Keratinocyte (primary cell): ENCODE measurements around the gene NIPA2. TPM values are rescaled to one million over a fixed set of nuclear protein-coding genes. Genes with fewer than 3 reads are reported as not detected.

Experiments
- DNase-seq: peaks from one replicate; pipeline ENCODE4 v3.0.0-alpha.2; 2011; ENCODE audit warnings: low read depth, missing footprints, low spot score
- FAIRE-seq: peaks from 2 replicates; lab custom pipeline; 2011; peaks lifted over from hg19 to GRCh38; lab: Jason Lieb, UNC
- H2AFZ ChIP-seq: 2 replicates; pipeline ENCODE4 v1.6.0; 2012; ENCODE audit warnings: low read length, control low read depth, inconsistent platforms; ENCODE audit not compliant: control insufficient read depth
- H3K27ac ChIP-seq: 2 replicates; pipeline ENCODE4 v1.5.1; 2011; ENCODE audit warnings: low read length; ENCODE audit not compliant: control insufficient read depth, insufficient read depth
- H3K27me3 ChIP-seq: 3 replicates; pipeline ENCODE4 v1.6.0; 2011; ENCODE audit warnings: low read length; ENCODE audit not compliant: control insufficient read depth, insufficient read depth; ENCODE audit errors: extremely low read depth
- H3K36me3 ChIP-seq, 2 experiments: 2 replicates in 1 of 2; 3 replicates in 1 of 2; pipeline ENCODE4 v1.5.1; 2011; ENCODE audit warnings: low read length in 2 of 2, mild to moderate bottlenecking in 1 of 2; ENCODE audit not compliant: control insufficient read depth in 2 of 2, insufficient read depth in 2 of 2; ENCODE audit errors: extremely low read depth in 1 of 2
- H3K4me1 ChIP-seq: 3 replicates; pipeline ENCODE4 v1.5.1; 2011; ENCODE audit warnings: low read length; ENCODE audit not compliant: control insufficient read depth, insufficient read depth; ENCODE audit errors: extremely low read depth
- H3K4me2 ChIP-seq: 3 replicates; pipeline ENCODE4 v1.6.0; 2011; ENCODE audit warnings: low read depth, low read length; ENCODE audit not compliant: control insufficient read depth, insufficient read depth; ENCODE audit errors: extremely low read depth
- H3K4me3 ChIP-seq, 3 experiments: fragments of 200-600 bp in 1 of 3; sonication (generic) in 1 of 3; 2 replicates in 2 of 3; 3 replicates in 1 of 3; pipeline ENCODE4 v1.5.1; 2011 to 2016; ENCODE audit warnings: low read length in 3 of 3, mild to moderate bottlenecking in 3 of 3, control low read depth in 2 of 3, inconsistent platforms in 1 of 3, low read depth in 1 of 3, mixed read lengths in 1 of 3, mixed run types in 1 of 3, moderate library complexity in 1 of 3; ENCODE audit not compliant: control insufficient read depth in 2 of 3, insufficient read depth in 2 of 3; ENCODE audit errors: extremely low read depth in 1 of 3
- H3K79me2 ChIP-seq: 2 replicates; pipeline ENCODE4 v1.6.0; 2012; ENCODE audit warnings: low read length; ENCODE audit not compliant: control insufficient read depth, insufficient read depth
- H3K9ac ChIP-seq: 3 replicates; pipeline ENCODE4 v1.6.0; 2011; ENCODE audit warnings: low read length; ENCODE audit not compliant: control insufficient read depth, insufficient read depth; ENCODE audit errors: extremely low read depth
- H3K9me1 ChIP-seq: 3 replicates; pipeline ENCODE4 v1.6.0; 2011; ENCODE audit warnings: low read length; ENCODE audit not compliant: control insufficient read depth, insufficient read depth; ENCODE audit errors: extremely low read depth
- H3K9me3 ChIP-seq: 2 replicates; pipeline ENCODE4 v1.5.1; 2012; ENCODE audit warnings: low read depth, low read length; ENCODE audit not compliant: control insufficient read depth
- H4K20me1 ChIP-seq: 3 replicates; pipeline ENCODE4 v1.6.0; 2011; ENCODE audit warnings: low read length; ENCODE audit not compliant: control insufficient read depth, insufficient read depth; ENCODE audit errors: extremely low read depth
- EZH2 ChIP-seq: IDR thresholded peaks from one replicate; pipeline ENCODE4 v1.6.1; 2012; ENCODE audit warnings: inconsistent platforms, mild to moderate bottlenecking, low read length, moderate library complexity
- dilution Hi-C: fragments of 300-500 bp; cut with MboI; formaldehyde crosslinking; loops from one replicate; pipeline ENCODE4 v1.7.0; 2020; ENCODE audit warnings: low sequenced_read_pairs; ENCODE audit not compliant: extremely low pct_ligation_motif_present
- polyA plus RNA-seq, 5 experiments: library from polyadenylated mRNA; depleted of rRNA in 3 of 5; stranded (reverse) in 3 of 5; stranded (forward) in 1 of 5; unstranded in 1 of 5; fragments of >200 nt; gene quantifications; 1 replicate in 1 of 5; 2 replicates in 3 of 5; 3 replicates in 1 of 5; pipeline versions ENCODE4 v1.2.1 to v1.2.3, GENCODE V29; 2011 to 2012; ENCODE audit warnings: missing spikeins in 2 of 5, low read depth in 1 of 5, low replicate concordance in 1 of 5
- TF ChIP-seq, protein P1 (sequence below), 3 experiments: IDR thresholded peaks in 1 of 3; conservative IDR thresholded peaks in 1 of 3; optimal IDR thresholded peaks in 1 of 3; 2 replicates in 2 of 3; 3 replicates in 1 of 3; pipeline versions ENCODE3 to v1.5.1; 2011; ENCODE audit warnings: low read length in 3 of 3, mild to moderate bottlenecking in 3 of 3, moderate library complexity in 2 of 3, control low read depth in 1 of 3, inconsistent platforms in 1 of 3; ENCODE audit not compliant: insufficient read depth in 2 of 3; ENCODE audit errors: extremely low read depth in 1 of 3

NIPA2 gene
- polyA plus RNA-seq, 1 donor (not counting 4 experiments of a cell fraction or from before 2014, with no cell fraction given): 81.2 TPM

DNA sequence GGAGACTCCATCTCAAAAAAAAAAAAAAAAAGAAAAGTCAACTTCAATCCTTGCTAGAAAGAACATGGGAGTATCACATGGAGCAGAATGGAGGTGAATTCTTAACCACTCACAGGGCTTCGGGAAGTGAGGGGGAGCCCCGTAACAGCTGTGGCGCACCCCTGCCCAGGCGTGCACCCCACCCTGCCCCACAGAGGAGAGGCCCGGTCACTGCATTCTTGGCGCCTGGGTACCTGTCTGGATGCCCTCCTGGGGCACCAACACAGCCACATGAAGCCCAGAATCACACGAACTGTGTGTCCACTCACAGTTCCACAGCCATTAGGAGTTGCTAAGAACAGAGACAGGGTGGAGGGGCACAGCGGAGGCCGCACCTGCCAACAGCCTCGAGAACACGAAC is 51.8 kb downstream of the NIPA2 start:
- dilution Hi-C loops: no loop called here
- no peak overlapping the region for H2AFZ ChIP-seq
- H3K4me2 ChIP-seq: no peak overlapping the region
- H3K36me3 ChIP-seq: peaks cover 10 to 30% of the 10 kb centered on the region in 2 experiments
- no peak overlapping the region for H3K4me3 ChIP-seq
- no peak overlapping the region for H3K9ac ChIP-seq
- no peak overlapping the region for H3K27ac ChIP-seq
- H3K27me3 ChIP-seq: no peaks in the 10 kb centered on the region
- DNase-seq (no peak), FAIRE-seq (no peak)
- H3K79me2 ChIP-seq: no peaks in the 10 kb centered on the region
- peaks cover 5% of the 10 kb centered on the region for H3K4me1 ChIP-seq
- peaks cover 5% of the 10 kb centered on the region for H4K20me1 ChIP-seq
- TF ChIP-seq, protein P1, sequence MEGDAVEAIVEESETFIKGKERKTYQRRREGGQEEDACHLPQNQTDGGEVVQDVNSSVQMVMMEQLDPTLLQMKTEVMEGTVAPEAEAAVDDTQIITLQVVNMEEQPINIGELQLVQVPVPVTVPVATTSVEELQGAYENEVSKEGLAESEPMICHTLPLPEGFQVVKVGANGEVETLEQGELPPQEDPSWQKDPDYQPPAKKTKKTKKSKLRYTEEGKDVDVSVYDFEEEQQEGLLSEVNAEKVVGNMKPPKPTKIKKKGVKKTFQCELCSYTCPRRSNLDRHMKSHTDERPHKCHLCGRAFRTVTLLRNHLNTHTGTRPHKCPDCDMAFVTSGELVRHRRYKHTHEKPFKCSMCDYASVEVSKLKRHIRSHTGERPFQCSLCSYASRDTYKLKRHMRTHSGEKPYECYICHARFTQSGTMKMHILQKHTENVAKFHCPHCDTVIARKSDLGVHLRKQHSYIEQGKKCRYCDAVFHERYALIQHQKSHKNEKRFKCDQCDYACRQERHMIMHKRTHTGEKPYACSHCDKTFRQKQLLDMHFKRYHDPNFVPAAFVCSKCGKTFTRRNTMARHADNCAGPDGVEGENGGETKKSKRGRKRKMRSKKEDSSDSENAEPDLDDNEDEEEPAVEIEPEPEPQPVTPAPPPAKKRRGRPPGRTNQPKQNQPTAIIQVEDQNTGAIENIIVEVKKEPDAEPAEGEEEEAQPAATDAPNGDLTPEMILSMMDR (optimal IDR thresholded peaks at IDR 0.05 in 1 of 3, IDR thresholded peaks at IDR 0.05 in 1 of 3, conservative IDR thresholded peaks at IDR 0.05 in 1 of 3; ENCODE audit: extremely low read depth in 1 of 3, insufficient read depth in 2 of 3, low read length in 3 of 3): no peak
- no peak for TF ChIP-seq EZH2
- no peaks in the 10 kb centered on the region for H3K9me1 ChIP-seq
- H3K9me3 ChIP-seq: no peaks in the 10 kb centered on the region

DNA sequence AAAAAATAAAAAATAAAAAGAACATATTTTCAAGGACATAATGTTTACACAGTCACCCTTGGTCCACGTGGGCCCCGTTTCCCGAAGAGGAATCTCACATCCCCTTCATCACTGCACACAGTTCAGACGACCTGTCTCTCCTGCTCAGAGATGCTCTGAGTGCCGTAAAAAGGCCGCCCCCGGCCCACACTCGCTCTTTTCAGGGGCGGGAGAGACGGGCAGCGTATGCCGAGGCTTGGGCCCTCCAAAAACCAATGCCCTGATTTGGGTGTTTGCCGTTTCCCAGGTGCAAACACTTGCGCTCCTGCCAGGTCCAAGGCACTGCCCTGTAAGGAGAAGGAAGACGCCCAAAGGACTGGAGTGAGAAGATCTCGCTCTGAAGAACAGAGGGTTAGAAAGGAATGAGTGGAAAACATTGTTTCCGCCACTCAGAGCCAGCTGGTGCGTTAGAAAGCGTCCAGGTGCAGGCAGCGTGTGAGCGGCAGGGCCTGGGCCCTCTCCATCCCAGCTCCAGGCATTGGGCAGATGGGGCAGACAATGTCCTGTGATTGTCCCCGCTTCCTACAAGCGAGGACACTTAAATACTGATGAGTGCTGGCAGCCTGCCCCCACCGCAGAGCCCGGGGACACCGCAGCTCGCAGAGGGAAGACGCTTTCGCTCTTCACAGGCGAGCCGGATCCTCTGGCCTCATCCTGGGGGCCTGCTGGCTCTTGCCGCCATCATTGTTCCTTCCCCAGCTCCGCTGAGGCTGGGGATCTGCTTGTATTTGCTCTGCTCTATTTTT is 53.2 kb downstream of the NIPA2 start:
- peaks cover 15% of the 10 kb centered on the region for H3K4me1 ChIP-seq
- H3K9ac ChIP-seq: no peak overlapping the region
- H3K9me1 ChIP-seq: no peaks in the 10 kb centered on the region
- no peak for TF ChIP-seq EZH2
- TF ChIP-seq, protein P1 (optimal IDR thresholded peaks at IDR 0.05 in 1 of 3, IDR thresholded peaks at IDR 0.05 in 1 of 3, conservative IDR thresholded peaks at IDR 0.05 in 1 of 3; ENCODE audit: extremely low read depth in 1 of 3, insufficient read depth in 2 of 3, low read length in 3 of 3): no peak
- H3K9me3 ChIP-seq: no peaks in the 10 kb centered on the region
- no peak overlapping the region for H3K4me3 ChIP-seq
- no peaks in the 10 kb centered on the region for H3K79me2 ChIP-seq
- DNase-seq (no peak), FAIRE-seq (no peak)
- H3K36me3 ChIP-seq: peaks cover 9 to 30% of the 10 kb centered on the region in 2 experiments
- dilution Hi-C loops: no loop called here
- peaks cover 5% of the 10 kb centered on the region for H4K20me1 ChIP-seq
- H3K4me2 ChIP-seq: no peak overlapping the region
- no peak overlapping the region for H2AFZ ChIP-seq
- H3K27me3 ChIP-seq: no peaks in the 10 kb centered on the region
- no peak overlapping the region for H3K27ac ChIP-seq
